ENCODE measurements around the gene ALKBH6. TPM values are rescaled to one million over a fixed set of nuclear protein-coding genes. Genes with fewer than 3 reads are reported as not detected.

The ALKBH6 gene
- total and polyA plus RNA-seq, 9 of the 15 experiments (the other 6 are each of a cell fraction or from before 2014, with no cell fraction given), result 0.67 to 62.0 (median 34.5) TPM

- TF ChIP-seq GABPA (tag; conservative IDR thresholded peaks at IDR 0.05; ENCODE audit: low read depth) (0 out of 2 replicates have a peak, but pooled peaks have one; percentile 28), NFYB (IDR thresholded peaks at IDR 0.05; ENCODE audit: extremely low read depth, insufficient read length) (no peak), SNAPC5 (CRISPR knock-in tag; IDR thresholded peaks at IDR 0.05) (no peak), BDP1 (IDR thresholded peaks at IDR 0.05; ENCODE audit: insufficient read depth, insufficient read length) (no peak), ELK1 (CRISPR knock-in tag; IDR thresholded peaks at IDR 0.05) (no peak), ZNF140 (CRISPR knock-in tag; IDR thresholded peaks at IDR 0.05) (no peak), PATZ1 (CRISPR knock-in tag; IDR thresholded peaks at IDR 0.05; ENCODE audit: borderline replicate concordance) (no peak), PPARD (CRISPR knock-in tag; IDR thresholded peaks at IDR 0.05) (no peak), ZNF79 (CRISPR knock-in tag; IDR thresholded peaks at IDR 0.05; ENCODE audit: low read depth) (no peak), HOMEZ (CRISPR knock-in tag; IDR thresholded peaks at IDR 0.05) (no peak), OTX1 (CRISPR knock-in tag; IDR thresholded peaks at IDR 0.05) (no peak), NFIX (CRISPR knock-in tag; IDR thresholded peaks at IDR 0.05; ENCODE audit: low read depth) (no peak), SMARCA5 (IDR thresholded peaks at IDR 0.05) (no peak; the same call in 1 of the 2 replicates), CBX1 (IDR thresholded peaks at IDR 0.05; ENCODE audit: low read depth) (peak; percentile 52; the same call in 1 of the 2 replicates), ZNF586 (CRISPR knock-in tag; conservative IDR thresholded peaks at IDR 0.05) (no peak), ZNF165 (CRISPR knock-in tag; IDR thresholded peaks at IDR 0.05; ENCODE audit: borderline replicate concordance) (no peak), DMBX1 (CRISPR knock-in tag; IDR thresholded peaks at IDR 0.05; ENCODE audit: borderline replicate concordance) (no peak), ILK (tag; IDR thresholded peaks at IDR 0.05; ENCODE audit: borderline replicate concordance, low read depth) (no peak), ZNF384 (IDR thresholded peaks at IDR 0.05; ENCODE audit: low read depth, low read length) (no peak), U2AF2 (optimal IDR thresholded peaks at IDR 0.05; ENCODE audit: low read depth, low read length) (no peak), ZBTB7A (IDR thresholded peaks at IDR 0.05; ENCODE audit: borderline replicate concordance, control insufficient read depth, low read depth, low read length) (no peak; the same call in 1 of the 2 replicates), IRF9 (tag; IDR thresholded peaks at IDR 0.05) (no peak), CBX8 (IDR thresholded peaks at IDR 0.05; ENCODE audit: borderline replicate concordance, extremely low read depth, low read depth, low read length, poor library complexity, severe bottlenecking) (no peak)
These were observed 40.2 kb upstream of the ALKBH6 start, which contains the start of gene THAP8 (continued) for GRCh38 chr19:36054119-36054732.

Measured in K562 (cell line).